ENCODE data around the gene MTSS2.

GRCh38 chr16:70728150-70728549 is 42.3 kb upstream of the MTSS2 start:
- TF ChIP-seq CTCF (conservative IDR thresholded peaks at IDR 0.05) (no peak), EZH2 (IDR thresholded peaks at IDR 0.05; ENCODE audit: low read depth) (no peak)

Data from PC-9 (cell line).